Vagina (tissue), 2 donors: Measurements from ENCODE around the gene GRB7.

ENCODE experiments used
- CTCF ChIP-seq, 3 experiments: fragments of 450-650 bp in 2 of 3; fragments of 200-600 bp in 1 of 3; sonication (generic) in 1 of 3; IDR thresholded peaks; one replicate each; pipeline ENCODE4 v1.5.1; 2017 to 2019; ENCODE audit warnings: antibody characterized with exemption in 3 of 3, mild to moderate bottlenecking in 2 of 3, moderate library complexity in 2 of 3
- POLR2A ChIP-seq, 2 donors: fragments of 450-650 bp; IDR thresholded peaks; one replicate each; pipeline ENCODE4 v1.6.1; 2017; ENCODE audit warnings: antibody characterized with exemption in 2 of 2, mild to moderate bottlenecking in 2 of 2, moderate library complexity in 2 of 2

- TF ChIP-seq POLR2A (IDR thresholded peaks at IDR 0.05) (no peak), CTCF (IDR thresholded peaks at IDR 0.05) (no peak)
These were observed at the start of gene GRB7 for GRCh38 chr17:39737760-39738567.
